Stomach (tissue), 4 donors: ENCODE results near the gene TNPO3.

Experiments
- POLR2A ChIP-seq, 4 donors: fragments of 450-650 bp; IDR thresholded peaks; one replicate each; pipeline ENCODE4 v1.6.1; 2016; ENCODE audit warnings: antibody characterized with exemption in 4 of 4, control low read depth in 2 of 4, mild to moderate bottlenecking in 1 of 4, moderate library complexity in 1 of 4
- TF ChIP-seq, protein P1 (sequence below), 7 experiments: fragments of 450-650 bp in 4 of 7; fragments of 200-600 bp in 3 of 7; sonication (generic) in 3 of 7; IDR thresholded peaks; one replicate each; pipeline ENCODE4 v1.5.1; 2016 to 2019; ENCODE audit warnings: antibody characterized with exemption in 7 of 7, control low read depth in 2 of 7, mild to moderate bottlenecking in 1 of 7

- TF ChIP-seq, protein P1, sequence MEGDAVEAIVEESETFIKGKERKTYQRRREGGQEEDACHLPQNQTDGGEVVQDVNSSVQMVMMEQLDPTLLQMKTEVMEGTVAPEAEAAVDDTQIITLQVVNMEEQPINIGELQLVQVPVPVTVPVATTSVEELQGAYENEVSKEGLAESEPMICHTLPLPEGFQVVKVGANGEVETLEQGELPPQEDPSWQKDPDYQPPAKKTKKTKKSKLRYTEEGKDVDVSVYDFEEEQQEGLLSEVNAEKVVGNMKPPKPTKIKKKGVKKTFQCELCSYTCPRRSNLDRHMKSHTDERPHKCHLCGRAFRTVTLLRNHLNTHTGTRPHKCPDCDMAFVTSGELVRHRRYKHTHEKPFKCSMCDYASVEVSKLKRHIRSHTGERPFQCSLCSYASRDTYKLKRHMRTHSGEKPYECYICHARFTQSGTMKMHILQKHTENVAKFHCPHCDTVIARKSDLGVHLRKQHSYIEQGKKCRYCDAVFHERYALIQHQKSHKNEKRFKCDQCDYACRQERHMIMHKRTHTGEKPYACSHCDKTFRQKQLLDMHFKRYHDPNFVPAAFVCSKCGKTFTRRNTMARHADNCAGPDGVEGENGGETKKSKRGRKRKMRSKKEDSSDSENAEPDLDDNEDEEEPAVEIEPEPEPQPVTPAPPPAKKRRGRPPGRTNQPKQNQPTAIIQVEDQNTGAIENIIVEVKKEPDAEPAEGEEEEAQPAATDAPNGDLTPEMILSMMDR (IDR thresholded peaks at IDR 0.05): no peak
- no peak for TF ChIP-seq POLR2A (IDR thresholded peaks at IDR 0.05)
Observed at GRCh38 chr7:128923411-128923800, 131.5 kb downstream of the TNPO3 start.
